Measurements from ENCODE around the gene ATP6V1F. TPM values are rescaled to one million over a fixed set of nuclear protein-coding genes. Genes with fewer than 3 reads are reported as not detected.
A peak's percentile ranks its signal among the peaks of the same experiment; 100 is the strongest.

The ATP6V1F gene
- total RNA-seq, 1 donor from 2014 or later: 119 TPM

DNA sequence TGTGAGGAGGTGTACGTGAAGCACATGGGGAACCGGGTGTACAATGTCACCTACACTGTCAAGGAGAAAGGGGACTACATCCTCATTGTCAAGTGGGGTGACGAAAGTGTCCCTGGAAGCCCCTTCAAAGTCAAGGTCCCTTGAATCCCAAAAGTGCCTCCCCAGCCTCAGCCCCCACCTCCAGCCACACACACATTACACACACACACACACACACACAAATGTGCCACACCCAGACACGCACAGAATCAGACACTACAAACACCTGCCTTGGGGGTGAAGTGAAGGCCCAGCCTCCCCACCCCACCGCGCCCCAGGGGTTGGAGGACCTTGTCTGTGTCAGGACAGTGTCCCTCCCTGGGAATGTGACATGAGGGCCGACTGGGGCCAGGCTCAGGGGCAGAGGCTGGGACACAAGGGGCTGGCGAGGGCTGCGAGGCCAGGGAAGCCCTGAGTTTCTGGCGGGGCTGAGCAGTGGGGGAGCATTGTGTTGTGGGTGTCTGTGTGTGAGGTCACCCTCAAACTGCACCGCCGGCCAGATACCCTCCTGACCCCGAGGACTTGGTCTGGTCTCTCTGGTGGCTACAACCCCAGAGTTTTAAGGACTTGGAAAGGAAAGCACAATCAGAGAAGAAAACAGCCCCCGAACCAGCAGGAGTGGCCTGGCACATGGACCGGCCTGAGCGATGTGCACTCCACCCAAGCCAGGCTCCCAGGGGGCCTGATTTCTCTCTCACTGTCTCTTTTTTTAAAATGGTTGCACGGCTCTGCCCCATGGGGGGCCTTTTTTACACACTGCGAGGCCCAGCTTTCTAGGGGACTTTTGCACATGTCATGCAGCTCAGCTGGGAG is 4.0 kb upstream of the ATP6V1F start:
- H3K4me1 ChIP-seq: peaks cover 46% of the 10 kb centered on the region
- no peaks in the 10 kb centered on the region for H3K9me3 ChIP-seq
- H3K27ac ChIP-seq: peak overlapping the region; percentile 86
- H3K36me3 ChIP-seq: no peaks in the 10 kb centered on the region
- intact Hi-C loops (cut with DNase I): no loop called here
- DNase-seq (ENCODE audit: extremely low spot score in 2 of 2): no peak
- TF ChIP-seq POLR2AphosphoS5 (IDR thresholded peaks at IDR 0.05; ENCODE audit: insufficient read depth in 1 of 2, low read depth in 1 of 2) (no peak), POLR2A (IDR thresholded peaks at IDR 0.05) (no peak)
- TF ChIP-seq, protein P1, sequence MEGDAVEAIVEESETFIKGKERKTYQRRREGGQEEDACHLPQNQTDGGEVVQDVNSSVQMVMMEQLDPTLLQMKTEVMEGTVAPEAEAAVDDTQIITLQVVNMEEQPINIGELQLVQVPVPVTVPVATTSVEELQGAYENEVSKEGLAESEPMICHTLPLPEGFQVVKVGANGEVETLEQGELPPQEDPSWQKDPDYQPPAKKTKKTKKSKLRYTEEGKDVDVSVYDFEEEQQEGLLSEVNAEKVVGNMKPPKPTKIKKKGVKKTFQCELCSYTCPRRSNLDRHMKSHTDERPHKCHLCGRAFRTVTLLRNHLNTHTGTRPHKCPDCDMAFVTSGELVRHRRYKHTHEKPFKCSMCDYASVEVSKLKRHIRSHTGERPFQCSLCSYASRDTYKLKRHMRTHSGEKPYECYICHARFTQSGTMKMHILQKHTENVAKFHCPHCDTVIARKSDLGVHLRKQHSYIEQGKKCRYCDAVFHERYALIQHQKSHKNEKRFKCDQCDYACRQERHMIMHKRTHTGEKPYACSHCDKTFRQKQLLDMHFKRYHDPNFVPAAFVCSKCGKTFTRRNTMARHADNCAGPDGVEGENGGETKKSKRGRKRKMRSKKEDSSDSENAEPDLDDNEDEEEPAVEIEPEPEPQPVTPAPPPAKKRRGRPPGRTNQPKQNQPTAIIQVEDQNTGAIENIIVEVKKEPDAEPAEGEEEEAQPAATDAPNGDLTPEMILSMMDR (IDR thresholded peaks at IDR 0.05): no peak
- H3K4me3 ChIP-seq: no peak overlapping the region
- H3K27me3 ChIP-seq: no peaks in the 10 kb centered on the region

DNA sequence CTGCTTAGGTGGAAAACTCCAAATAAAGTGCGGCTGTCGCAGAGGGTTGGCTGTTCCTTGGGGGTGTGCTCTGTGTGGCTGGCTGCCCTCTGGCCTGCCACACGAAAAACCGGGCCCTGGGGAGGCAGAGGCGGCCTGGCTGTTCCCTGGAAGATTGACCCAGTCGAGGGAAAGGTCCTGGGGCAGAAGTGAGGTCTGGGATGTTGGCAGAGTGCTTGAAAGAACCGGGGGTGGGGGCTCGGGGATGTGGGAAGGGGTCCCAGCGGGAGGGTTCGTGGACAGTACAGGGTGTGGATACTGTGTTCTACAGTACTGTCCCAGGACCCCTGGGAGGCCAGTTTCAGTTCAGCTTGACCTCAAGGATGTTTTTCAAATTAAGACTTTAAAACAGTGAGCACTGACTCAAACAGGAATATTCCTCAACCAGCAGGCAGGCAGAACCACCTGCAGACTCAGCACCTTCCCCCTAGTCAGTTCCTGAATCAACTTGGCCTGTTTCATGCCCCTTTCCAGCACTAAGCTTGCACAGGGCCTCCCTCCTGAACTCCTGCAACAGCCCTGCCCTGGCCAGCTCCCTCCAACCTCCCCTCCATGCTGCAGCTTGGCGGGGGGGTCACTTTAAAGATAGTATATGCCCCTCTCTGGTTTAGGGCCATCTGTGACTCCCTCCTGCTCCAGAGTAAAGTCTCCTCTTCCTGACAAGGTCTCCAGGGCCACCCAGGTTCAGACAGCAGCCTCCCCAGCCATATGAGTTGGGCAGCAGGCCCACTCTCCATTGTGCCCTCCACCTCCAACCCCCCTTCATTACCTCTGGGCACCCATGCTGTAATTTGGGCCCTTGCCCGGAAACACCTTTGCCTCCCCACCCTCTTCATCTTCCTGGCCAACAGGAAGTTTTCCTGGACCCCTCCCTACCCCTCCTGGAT is 3.2 kb upstream of the ATP6V1F start:
- intact Hi-C loops (cut with DNase I): loop anchor here (10.0 kb wide), 1 partner anchor 125 kb away; the partner anchor contains the start of gene CALU

DNA sequence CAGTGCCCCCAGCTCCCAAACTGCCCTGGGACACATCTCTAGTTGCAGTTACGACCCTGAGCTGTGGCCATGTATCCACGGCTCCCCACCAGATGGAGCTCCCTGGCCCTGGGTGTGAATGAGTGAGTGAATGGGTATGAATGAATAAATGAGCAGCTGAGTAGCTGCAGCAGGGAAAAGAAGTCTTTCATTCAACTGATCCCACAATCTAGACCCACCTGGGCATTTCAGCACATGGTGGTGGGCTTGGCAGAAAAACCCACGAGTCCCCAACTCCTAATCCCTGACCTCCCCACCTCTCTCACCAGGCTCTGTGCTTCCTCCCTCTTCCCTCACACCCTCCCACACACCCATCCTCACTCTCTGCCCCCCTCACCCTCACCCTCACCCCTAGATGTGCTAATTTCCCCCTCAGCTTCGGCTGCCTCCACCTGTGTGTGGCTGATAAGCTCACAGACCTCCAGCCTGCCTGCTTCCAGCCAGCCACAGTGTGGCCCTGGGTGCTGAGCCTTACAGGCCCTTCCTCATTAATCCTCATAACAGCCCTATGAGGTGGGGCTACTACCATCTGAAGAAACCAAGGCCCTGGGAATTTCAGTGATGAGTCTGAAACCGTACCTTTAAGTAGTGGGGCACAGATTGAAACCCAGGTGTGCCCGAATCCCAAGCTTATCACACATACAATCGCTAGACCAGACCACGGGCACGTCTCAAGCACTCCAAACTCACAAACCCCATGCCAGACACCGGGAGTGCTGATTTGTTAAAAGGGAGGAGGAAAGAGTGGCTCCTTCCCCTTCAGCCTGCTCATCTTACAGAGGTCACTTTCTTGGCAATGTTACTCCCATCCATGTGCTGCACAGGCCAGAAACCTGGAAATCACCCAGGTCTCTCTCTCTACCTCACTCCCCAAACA is 2.2 kb upstream of the ATP6V1F start:
- H3K4me1 ChIP-seq: peaks cover 63% of the 10 kb centered on the region
- H3K4me3 ChIP-seq: no peak overlapping the region
- no peaks in the 10 kb centered on the region for H3K27me3 ChIP-seq
- intact Hi-C loops (cut with DNase I): loop anchor here (10.0 kb wide), 1 partner anchor 126 kb away; the partner anchor contains the start of gene CALU
- H3K36me3 ChIP-seq: peaks cover 0 to 8% of the 10 kb centered on the region in 2 donors
- DNase-seq (ENCODE audit: extremely low spot score in 2 of 2): no peak
- TF ChIP-seq POLR2AphosphoS5 (IDR thresholded peaks at IDR 0.05; ENCODE audit: insufficient read depth in 1 of 2, low read depth in 1 of 2): no peak
- TF ChIP-seq, protein P1 (IDR thresholded peaks at IDR 0.05): peak in 1 of 3 experiments; percentile 9
- no peak for TF ChIP-seq POLR2A (IDR thresholded peaks at IDR 0.05)
- H3K27ac ChIP-seq: peak overlapping the region; percentile 86
- no peaks in the 10 kb centered on the region for H3K9me3 ChIP-seq

More for the DNA sequence above, 3.2 kb upstream of the ATP6V1F start:
- H3K9me3 ChIP-seq: no peaks in the 10 kb centered on the region
- H3K36me3 ChIP-seq: no peaks in the 10 kb centered on the region
- DNase-seq (ENCODE audit: extremely low spot score in 2 of 2): no peak
- no peak overlapping the region for H3K4me3 ChIP-seq
- H3K27ac ChIP-seq: peak overlapping the region; percentile 86
- TF ChIP-seq POLR2AphosphoS5 (IDR thresholded peaks at IDR 0.05; ENCODE audit: insufficient read depth in 1 of 2, low read depth in 1 of 2): no peak
- TF ChIP-seq, protein P1 (IDR thresholded peaks at IDR 0.05): no peak
- no peak for TF ChIP-seq POLR2A (IDR thresholded peaks at IDR 0.05)
- H3K4me1 ChIP-seq: peaks cover 55% of the 10 kb centered on the region
- H3K27me3 ChIP-seq: no peaks in the 10 kb centered on the region

DNA sequence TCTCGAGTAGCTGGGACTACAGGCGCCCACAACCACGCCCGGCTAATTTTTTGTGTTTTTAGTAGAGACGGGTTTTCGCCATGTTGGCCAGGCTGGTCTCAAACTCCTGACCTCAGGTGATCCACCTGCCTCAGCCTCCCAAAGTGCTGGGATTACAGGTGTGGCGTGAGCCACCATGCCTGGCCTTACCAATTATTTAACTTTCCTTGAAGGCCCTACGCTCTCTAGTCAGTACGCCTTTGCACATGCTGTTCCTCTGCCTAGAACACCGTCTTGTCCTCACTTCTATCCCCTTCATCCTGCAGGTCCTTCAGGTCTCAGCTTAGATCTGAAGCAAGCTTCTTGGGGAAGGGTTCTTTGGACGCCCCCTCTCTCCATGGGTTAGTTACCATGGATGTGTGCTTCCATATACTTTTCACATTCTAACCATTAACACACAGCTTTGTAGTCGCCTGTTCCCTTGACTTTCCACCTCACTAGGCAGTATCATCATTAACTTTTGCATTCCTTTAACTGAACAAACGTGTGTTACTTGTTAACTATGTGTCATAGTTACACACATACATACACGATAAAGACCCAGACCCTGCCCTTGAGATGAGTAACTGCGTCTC is 592 bp upstream of the ATP6V1F start:
- intact Hi-C loops (cut with DNase I): loop anchor here (10.0 kb wide), 1 partner anchor 127 kb away; the partner anchor contains the start of gene CALU
- Histone ChIP-seq H3K27me3 (no peaks in the 10 kb centered on the region), H3K4me3 (peak overlapping the region; percentile 60 to 95), H3K36me3 (peaks cover 0 to 19% of the 10 kb centered on the region in 2 donors), H3K4me1 (peaks cover 66% of the 10 kb centered on the region), H3K9me3 (no peaks in the 10 kb centered on the region), H3K27ac (peak overlapping the region; percentile 31)
- TF ChIP-seq, protein P1 (IDR thresholded peaks at IDR 0.05): no peak
- TF ChIP-seq POLR2A (IDR thresholded peaks at IDR 0.05): no peak
- no peak for TF ChIP-seq POLR2AphosphoS5 (IDR thresholded peaks at IDR 0.05; ENCODE audit: insufficient read depth in 1 of 2, low read depth in 1 of 2)
- DNase-seq (ENCODE audit: extremely low spot score in 2 of 2): no peak
